GM19395 (cell line): Measurements from ENCODE around the gene MYL2.

Source experiments
- ATAC-seq: cut with Tn5 transposase; IDR thresholded peaks from one replicate; pipeline ENCODE4 v1.9.1; 2021; ENCODE audit warnings: mild to moderate bottlenecking, moderate library complexity; ENCODE audit not compliant: unreplicated experiment

MYL2 gene

DNA sequence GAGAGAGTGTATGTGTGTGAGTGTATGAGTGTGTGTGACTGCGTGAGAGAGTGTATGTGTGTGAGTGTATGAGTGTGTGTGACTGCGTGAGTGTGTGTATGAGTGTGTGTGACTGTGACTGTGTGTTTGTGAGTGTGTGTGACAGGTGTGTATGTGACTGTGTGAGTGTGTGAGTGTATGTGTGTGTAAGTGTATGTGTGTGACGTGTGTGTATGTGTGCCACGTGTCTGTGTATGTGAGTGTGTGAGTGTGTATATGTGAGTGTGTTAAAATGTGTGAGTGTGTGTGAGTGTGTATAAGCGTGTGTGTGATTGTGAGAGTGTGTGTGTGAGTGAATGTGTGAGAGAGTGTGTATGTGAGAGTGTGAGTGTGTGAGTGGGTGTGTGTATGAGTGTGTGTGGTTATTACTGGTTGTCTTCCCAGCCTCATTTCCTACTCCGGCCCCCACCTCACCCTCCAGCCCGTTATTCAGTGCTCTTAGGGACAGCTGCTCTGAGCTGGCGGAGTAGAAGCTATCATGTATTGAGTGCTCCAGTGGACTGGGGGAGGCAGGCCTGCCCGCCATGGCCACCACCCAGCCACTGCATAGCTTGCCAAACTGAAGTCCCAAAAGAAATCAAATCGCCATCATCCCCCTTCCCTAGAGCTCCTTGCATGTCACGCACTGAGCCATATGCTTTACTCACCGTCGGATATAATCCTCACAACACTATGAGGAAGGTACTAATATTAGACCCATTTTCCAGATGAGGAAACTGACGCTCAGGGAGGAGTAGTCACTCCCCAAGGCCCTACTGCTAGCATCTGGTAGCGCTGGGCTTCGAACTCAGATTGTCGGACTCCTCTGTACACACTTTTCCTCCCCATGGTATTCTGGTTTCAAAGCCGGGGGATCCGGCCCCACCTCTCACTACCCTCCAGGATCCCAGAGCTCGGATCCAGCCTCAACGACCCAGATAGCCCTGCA lies 10.3 kb upstream of the MYL2 start:
- ATAC-seq, result no peak

DNA sequence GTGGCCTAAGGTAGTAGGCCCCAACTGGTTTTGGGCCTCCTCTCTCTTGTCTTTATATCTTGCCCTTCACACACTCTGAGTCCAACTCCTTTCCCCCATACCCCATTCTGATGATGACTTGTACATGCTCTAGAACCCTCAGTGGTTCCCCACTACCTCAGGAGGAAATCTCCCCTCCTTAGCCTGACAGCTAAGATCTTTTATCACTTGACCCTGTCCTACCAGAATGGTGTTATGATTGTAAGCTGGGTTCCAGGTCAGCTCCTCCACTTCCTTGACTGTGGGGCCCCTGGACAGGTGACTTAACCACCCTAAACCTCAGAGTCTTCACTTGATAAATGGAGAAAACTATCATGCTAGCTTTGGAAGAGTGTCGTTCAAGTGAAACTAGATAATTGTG lies 9.4 kb upstream of the MYL2 start:
- ATAC-seq, result no peak

DNA sequence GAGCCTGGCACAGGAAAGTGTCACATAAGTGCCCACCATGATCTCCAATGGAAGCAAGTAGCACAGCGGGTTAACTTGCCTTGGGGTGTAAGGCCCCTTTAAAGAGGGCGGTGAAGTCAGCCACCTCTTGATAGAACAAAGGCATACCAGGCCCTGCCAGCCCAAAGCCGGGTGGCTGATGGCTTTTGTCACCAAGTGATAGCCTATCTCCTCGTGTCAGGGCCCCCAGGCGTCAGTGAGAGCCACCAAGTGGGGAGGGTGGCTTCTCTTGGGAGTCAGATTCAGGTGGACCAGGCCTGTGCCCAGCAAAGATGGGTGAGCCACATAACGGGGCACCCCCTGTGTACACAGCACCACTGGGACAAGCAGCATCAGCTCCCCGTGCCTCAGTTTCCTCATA lies 8.3 kb upstream of the MYL2 start:
- ATAC-seq, result no peak

DNA sequence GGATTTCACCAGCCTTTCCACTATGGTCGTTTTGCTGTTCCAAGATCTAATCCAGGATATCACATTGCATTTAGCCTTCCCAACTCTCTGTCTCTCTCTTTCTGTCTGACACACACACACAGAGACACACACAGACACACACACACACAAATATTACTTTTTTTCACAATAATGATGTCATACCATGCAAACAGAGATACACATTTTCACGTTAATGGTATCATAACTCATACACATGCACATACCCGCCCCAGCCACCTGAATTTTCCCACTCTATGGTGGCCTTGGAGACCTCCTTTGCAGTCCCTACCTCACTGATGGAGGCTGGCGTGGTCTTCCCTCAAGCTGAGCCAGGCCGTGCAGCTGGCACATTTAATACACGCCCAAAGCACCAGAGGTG lies 7.2 kb upstream of the MYL2 start:
- ATAC-seq, result no peak

DNA sequence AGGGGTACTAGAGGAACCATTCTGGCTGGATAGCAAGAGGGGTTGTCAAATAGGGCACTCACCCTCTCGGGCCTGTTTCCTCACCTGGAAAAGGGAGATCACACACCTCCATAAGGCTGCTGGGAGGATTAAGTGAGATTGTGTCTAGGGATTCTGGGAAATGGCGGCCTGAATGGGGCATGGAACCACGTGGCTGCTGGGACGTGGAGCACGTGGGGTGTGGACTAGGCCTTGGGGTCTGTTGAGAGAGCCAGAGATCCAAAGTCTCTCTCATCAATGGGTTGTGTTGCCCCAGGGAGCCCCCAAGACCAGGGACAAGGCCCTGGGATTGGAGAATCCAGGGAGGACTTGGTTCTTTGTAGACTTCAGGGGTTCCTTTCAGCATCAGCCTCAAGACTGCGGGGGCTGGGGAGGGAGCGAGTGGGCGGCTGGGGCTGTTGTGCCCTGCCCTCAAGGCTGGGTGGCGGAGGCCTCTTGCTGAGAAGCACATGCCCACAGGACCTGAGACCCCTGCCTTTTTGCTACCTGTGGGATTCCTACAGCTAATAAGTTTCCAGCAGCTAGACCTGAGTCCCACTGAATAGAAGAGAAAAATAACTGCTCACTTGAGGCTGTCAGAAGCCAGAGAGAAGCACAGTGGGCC lies 3.4 kb upstream of the MYL2 start:
- no peak for ATAC-seq

DNA sequence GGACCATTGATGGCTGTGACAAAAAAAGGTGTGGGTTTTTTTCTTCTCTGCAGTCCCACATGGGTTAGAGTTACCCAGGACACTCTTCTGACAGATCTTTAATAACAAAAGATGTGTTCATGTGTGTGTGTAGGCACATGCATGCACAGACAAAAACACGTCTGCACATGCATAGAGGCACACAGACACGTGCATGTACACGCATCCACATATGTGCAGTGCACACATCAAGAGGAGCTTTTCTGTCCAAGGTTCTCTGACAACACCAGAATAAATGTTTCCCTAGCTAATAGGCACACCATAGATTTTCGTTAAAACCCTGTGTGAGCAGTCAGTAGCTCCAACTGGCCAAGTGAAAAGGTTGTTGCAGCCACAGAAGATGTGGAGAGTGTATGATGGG lies 2.8 kb upstream of the MYL2 start:
- no peak for ATAC-seq

DNA sequence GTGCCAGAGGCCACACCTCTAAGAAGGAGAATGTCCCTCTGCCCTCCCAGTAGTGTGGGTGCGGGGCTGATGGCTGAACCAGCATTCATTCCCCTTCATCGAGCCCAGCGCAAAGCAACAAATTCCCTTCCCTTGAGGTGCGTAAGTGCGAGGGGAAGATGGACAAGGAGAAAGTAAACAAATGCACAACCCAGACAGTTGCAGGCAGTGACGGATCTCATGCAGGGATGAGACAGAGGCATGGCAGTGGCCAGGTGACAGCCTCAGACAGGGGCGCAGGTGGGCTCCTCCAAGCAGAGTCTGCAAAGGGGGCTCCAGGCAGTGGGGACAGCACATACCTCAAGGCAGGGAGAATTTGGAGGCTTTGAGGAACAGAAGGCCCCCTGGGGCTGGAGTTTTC lies 2.3 kb upstream of the MYL2 start:
- ATAC-seq, result no peak

DNA sequence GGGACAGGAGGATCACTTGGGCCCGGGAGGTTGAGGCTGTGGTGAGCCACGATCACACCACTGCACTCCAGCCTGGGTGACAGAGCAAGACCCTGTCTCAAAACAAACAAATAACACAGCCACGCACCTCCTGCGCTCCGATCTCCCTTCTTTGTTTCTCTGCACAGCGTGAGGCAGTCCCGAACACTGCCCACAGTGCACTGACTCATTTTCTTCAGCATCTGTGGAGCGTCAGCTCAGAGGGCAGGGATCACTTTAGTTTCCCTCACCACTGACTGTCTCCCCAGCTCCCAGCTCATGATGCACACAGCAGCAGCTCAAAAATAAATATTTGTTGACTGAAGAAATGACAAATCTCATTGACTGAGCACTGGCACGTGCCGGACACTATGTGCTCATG lies 883 bp upstream of the MYL2 start:
- no peak for ATAC-seq

DNA sequence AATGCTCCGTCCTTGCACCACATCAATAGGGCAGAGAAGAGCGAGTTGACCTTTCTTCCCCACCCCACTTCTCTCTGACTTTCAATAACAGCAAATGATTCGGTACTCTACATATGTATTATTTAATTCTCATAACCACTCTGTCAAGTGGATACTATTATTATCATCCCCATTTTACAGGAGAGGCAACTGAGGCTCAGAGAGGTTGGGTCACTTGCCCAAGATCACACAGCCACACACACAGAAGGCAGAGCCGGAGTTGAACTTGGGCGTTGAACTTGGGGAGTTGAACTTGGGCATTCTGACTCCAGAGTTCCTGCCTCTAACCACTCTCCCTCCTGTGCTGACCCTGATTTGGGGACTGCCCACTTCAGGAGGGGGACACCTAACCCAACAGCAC lies 659 bp downstream of the MYL2 start:
- ATAC-seq, result no peak

DNA sequence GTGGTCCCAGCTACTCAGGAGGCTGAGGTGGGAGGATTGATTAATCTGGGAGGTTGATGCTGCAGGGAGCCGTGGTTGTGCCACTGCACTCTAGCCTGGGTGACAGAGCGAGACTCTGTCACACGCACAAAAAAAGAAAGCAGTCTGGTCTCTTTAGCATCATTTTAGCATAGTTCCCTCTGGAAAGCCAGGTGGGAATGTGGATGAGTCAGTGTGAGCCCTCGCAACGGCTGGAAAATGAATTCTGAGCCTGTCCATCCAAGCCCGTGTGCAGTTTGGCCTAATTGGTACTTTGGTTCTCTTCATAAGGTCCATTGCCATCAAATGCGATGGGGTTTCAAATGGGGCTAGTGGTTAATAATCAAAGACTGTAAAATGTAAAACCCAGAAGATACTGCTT lies 2.4 kb downstream of the MYL2 start:
- no peak for ATAC-seq

DNA sequence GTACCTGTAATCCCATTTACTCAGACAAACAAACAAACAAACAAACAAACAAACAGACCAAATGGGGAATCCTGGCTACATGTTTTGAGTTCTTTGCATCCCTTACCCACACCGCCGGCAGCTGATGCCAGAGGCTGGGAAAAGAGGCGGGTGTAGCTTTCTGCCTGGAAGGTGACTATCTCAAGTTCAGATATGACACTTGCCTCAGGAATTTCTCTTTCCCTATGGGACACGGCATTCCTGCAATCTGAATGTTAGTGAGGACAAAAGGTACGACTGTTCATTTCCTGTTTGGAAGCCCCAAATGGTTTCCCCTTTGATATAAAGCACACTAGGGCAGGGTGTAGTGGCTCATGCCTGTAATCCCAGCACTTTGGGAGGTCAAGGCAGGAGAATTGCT lies 2.9 kb downstream of the MYL2 start:
- no peak for ATAC-seq

DNA sequence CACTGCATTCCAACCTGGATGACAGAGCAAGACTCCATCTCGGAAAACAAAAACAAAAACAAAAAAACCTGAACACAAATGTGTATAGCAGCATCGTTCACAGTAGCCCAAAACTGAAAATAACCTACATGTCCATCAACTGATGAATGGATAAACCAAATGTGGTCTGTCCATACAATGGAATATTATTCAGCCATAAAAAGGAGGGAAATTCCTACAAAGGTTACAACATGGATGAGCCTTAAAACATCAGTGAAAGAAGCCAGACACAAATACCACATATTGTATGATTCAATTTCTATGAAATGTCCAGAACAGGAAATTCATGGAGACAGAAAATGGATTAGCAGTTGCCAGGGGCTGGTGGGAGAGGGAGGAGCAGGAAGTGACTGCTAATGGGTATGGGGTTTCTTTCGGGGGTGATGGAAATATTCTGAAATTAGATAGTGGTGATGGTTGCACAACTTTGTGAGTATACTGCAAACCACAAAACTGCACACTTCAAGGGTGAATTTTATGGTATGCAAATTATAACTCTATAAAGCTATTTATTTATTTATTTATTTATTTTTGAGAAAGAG lies 4.0 kb downstream of the MYL2 start:
- ATAC-seq, result no peak

DNA sequence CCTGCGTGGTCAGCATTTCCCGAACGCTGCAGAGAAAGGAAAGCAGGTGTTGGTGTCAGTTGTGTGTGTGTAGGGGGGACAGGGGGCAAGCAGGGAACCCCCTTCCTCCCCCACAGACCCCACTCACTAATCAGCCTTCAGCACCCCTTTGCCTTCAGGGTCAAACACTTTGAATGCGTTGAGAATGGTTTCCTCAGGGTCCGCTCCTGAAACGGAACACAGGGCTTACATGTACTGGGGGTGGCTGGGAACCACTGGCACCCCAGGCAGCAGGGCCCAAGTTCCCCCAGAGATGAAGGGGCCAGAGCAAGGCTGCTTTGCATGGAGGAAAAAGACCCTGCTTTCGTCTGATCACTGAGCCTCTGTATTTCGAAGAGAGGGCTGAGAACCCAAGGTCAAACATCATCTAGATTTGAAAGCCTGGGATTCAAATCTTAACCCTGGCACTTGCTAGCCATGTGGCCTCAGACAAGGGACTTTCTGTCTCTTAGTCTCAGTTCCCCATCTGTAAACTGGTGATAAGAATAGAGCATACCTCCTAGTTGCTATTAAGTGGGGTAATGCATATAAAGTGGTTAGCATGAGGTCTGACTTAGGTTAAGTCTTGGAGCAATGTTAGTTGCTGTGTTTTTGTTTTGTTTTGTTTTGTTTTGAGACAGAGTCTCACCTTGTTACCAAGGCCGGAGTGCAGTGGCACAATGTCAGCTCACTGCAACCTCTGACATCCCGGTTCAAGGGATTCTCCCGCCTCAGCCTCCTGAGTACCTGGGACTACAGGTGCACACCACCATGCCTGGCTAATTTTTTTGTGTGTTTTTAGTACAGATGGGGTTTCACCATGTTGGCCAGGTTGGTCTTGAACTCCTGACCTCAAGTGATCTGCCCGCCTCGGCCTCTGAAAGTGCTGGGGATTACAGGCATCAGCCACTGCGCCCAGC lies 7.0 kb downstream of the MYL2 start:
- peak; percentile 98 for ATAC-seq

DNA sequence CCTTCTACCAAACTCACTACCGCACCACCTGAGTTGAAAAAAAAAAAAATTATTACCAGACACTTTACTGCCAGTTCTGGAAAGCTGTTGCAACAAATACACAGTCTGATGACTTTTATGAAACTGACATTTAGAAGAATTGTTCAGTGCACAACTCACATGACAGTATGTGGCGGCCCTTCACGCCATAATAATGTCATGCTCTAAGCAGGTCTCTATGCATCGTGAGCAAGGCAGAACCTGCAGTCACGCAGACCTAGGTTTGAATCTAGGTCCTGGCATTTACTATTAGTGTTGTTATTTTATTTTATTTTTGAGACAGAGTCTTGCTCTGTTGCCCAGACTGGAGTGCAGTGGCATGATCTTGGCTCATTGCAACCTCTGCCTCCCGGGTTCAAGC lies 8.1 kb downstream of the MYL2 start:
- no peak for ATAC-seq

DNA sequence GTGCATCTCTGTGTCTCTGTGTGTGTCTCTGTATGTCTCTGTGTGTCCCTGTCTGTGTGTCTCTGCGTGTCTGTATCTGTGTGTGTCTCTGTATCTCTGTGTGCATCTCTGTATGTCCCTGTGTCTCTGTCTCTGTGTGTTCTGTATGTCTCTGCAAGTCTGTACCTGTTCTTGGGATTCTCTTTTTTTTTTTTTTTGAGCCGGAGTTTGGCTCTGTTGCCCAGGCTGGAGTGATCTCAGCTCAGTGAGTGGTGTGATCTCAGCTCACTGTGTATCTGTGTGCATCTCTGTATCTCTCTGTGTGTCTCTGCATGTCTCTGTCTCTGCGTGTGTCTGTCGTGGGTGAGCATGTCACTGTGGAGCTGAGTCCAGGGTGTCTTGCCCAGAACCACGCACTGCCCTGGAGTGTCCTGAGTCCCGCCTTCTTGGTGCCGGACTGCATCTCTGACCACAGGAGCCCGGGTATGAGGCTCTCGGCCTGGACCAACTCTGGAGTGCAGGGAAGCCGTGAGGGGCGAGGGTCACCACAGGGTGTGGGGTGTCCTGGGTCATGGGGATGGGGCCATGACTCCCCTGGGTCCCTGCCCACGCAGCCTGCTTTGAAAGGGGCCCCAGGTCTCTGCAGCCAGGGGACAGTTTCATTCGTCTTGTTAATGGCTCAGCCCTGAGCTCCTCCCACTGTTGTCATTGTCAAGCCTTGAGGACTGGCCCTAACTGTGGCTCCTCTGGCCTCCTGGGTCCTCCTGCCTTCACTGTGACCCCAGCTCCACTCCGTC lies 11.8 kb downstream of the MYL2 start:
- no peak for ATAC-seq

DNA sequence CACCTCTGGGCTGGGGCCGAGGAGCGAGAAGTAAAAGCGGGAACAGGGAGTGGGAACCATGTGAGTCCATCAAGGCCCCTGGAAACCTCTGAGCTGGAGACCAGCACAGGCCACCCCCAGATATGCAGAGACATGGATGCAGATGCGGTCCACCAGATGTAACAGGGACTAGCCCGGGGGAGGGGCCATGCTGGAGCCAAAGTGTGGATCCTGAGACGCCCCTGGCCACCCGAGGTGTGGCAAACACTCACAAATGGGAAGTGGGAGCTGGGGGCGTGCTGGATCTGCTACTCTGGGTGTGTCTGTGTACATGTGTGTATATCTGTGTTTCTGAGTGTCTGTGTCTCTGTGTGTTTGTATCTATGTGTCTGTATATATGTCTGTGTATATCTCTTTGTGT lies 12.8 kb downstream of the MYL2 start:
- no peak for ATAC-seq

DNA sequence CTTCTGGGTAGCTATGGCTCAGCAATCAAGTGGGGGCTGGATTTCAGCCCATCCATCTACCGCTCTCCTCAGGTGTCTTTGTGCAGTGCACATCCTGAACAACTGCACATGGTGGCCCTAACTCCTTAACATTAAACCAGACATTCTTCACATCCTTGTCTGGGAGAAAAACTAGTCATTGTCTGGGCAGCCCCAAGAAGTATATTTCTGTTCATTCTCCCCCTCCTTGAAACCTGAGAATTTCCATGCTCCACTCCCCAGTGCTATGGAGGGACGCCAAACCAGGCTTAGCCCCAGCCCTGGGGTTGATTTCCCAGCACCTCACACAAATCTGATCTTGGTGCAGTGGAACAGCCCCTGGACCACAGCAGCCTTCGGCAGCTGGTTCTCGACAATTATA lies 13.4 kb downstream of the MYL2 start:
- no peak for ATAC-seq

DNA sequence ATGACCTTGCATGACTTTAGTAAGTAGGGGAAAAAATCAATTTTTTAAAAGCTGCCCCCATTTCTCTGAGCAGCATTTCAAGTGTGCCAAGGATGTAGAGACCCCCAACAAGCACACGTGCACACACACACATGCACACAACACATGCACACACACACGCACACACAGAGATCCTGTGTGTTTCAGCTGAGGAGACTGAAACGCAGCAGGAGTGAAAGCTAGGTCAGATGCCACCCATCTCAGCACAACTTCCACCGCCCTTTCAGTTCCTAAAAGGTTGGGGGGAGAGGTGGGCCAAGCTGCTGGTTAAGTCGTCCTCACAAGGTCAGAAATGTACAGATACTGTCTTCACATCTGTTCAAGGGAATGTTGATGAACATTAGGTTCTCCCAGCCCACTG lies 13.9 kb downstream of the MYL2 start:
- ATAC-seq, result no peak

DNA sequence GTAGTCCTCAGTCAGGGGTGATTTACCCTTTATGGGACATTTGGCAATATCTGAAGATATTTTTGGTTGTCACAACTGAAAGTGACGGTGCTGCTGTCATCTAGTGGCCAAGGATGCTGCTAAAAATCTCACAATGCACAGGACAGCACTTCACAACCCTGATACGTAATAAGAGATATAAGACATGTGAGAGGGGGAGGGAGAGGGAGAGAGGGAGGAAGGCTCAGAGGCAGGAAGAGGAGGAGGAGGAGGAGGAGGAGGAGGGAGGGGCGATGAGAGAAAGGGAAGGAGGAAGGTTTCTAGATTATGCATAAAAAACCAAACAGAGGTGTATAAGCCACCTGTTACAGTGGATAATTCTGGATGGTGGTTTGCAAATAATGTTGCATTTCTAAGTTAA lies 14.3 kb downstream of the MYL2 start:
- no peak for ATAC-seq

DNA sequence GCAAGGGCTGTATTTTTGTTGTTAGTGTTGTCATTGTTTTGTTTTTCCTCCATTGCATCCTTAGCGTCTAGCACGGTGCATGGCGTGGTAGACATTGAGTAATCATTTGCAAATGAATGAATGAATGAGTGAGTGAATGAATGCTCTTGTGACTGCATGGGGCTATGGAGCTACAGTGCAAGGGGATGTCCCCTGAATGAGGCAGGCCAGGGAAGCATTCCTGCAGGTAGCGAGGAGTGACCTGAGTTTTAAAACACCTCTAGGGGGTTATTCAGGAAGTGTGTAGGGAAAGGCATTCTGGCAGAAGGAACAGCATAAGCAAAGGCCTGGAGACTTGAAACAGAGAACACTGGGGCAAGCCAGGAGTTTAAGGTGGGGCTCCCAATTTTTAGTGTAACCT lies 16.9 kb downstream of the MYL2 start:
- ATAC-seq, result no peak
